Frontal cortex (tissue), 1 donor: ENCODE data around the gene NAALADL1. TPM values are rescaled to one million over a fixed set of nuclear protein-coding genes. Genes with fewer than 3 reads are reported as not detected.

ENCODE experiments used
- small RNA-seq: library from RNA; depleted of rRNA; stranded (forward); fragments of <200 nt; gene quantifications from one replicate; pipeline ENCODE3, GENCODE V24; 2014
- total RNA-seq: library from RNA; depleted of rRNA; stranded (reverse); fragments of >200 nt; gene quantifications from one replicate; pipeline ENCODE4 v1.2.3, GENCODE V29; 2014

The NAALADL1 gene
- total RNA-seq, 1 donor from 2014 or later = 4.1 TPM

Small RNAs within 50 kb of the gene (small RNA-seq; reads per million reads assigned to genes)
- gene MIR6879 (not detected), gene SNX15 (not detected)

Other genes starting within 250 kb of the NAALADL1 start
- gene MEN1, start 248.0 kb downstream of the NAALADL1 start, total RNA-seq = 11.8 TPM
- under 0.01 TPM for gene CDC42BPG, start 213.9 kb downstream of the NAALADL1 start, total RNA-seq
- 23.6 TPM for gene EHD1, start 179.9 kb downstream of the NAALADL1 start, total RNA-seq
- 7.3 TPM for gene ATG2A, start 141.3 kb downstream of the NAALADL1 start, total RNA-seq
- gene PPP2R5B, start 133.9 kb downstream of the NAALADL1 start, total RNA-seq = 27.3 TPM
- gene GPHA2, start 122.7 kb downstream of the NAALADL1 start, total RNA-seq = not detected
- not detected for gene MAJIN, start 86.4 kb downstream of the NAALADL1 start, total RNA-seq
- gene BATF2, start 61.6 kb downstream of the NAALADL1 start, total RNA-seq = not detected
- gene ARL2, start 44.4 kb downstream of the NAALADL1 start, total RNA-seq = 50.5 TPM
- gene SNX15, start 31.1 kb downstream of the NAALADL1 start, total RNA-seq = 17.9 TPM
- 5.7 TPM for gene SAC3D1, start 17.3 kb downstream of the NAALADL1 start, total RNA-seq
- 1.6 TPM for gene CDCA5, start 25.5 kb upstream of the NAALADL1 start, total RNA-seq
- gene ZFPL1, start 25.7 kb upstream of the NAALADL1 start, total RNA-seq = 11.8 TPM
- gene VPS51, start 37.7 kb upstream of the NAALADL1 start, total RNA-seq = 229 TPM
- 54.6 TPM for gene TM7SF2, start 53.3 kb upstream of the NAALADL1 start, total RNA-seq
- gene ZNHIT2, start 59.1 kb upstream of the NAALADL1 start, total RNA-seq = 6.1 TPM
- 251 TPM for gene FAU, start 63.6 kb upstream of the NAALADL1 start, total RNA-seq
- gene MRPL49, start 63.8 kb upstream of the NAALADL1 start, total RNA-seq = 29.3 TPM
- 7.7 TPM for gene SYVN1, start 76.0 kb upstream of the NAALADL1 start, total RNA-seq
- gene SPDYC, start 111.7 kb upstream of the NAALADL1 start, total RNA-seq = not detected
- 48.5 TPM for gene CAPN1, start 123.4 kb upstream of the NAALADL1 start, total RNA-seq
- 2.9 TPM for gene POLA2, start 203.4 kb upstream of the NAALADL1 start, total RNA-seq